Ishikawa (cell line): Measurements from ENCODE around the gene MRPL44.

Experiments
- CEBPB ChIP-seq: IDR thresholded peaks from 2 replicates; pipeline ENCODE4 v1.6.1; 2012
- CREB1 ChIP-seq: IDR thresholded peaks from 2 replicates; pipeline ENCODE4 v1.6.1; 2012; ENCODE audit warnings: low read depth
- EGR1 ChIP-seq: IDR thresholded peaks from 2 replicates; pipeline ENCODE4 v1.6.1; 2012
- EP300 ChIP-seq: IDR thresholded peaks from 2 replicates; pipeline ENCODE4 v1.6.1; 2012; ENCODE audit warnings: borderline replicate concordance
- FOXM1 ChIP-seq: IDR thresholded peaks from 2 replicates; pipeline ENCODE4 v1.6.1; 2012; ENCODE audit warnings: low read depth, borderline replicate concordance
- NFIC ChIP-seq: IDR thresholded peaks from 2 replicates; pipeline ENCODE4 v1.6.1; 2012
- RAD21 ChIP-seq: IDR thresholded peaks from 2 replicates; pipeline ENCODE4 v1.6.1; 2012; ENCODE audit warnings: low read depth
- TAF1 ChIP-seq: IDR thresholded peaks from 2 replicates; pipeline ENCODE4 v1.6.1; 2012; ENCODE audit warnings: low read depth, mild to moderate bottlenecking
- TCF12 ChIP-seq: IDR thresholded peaks from 2 replicates; pipeline ENCODE4 v1.6.1; 2012; ENCODE audit warnings: low read depth
- TEAD4 ChIP-seq: IDR thresholded peaks from 2 replicates; pipeline ENCODE4 v1.6.1; 2012
- YY1 ChIP-seq: IDR thresholded peaks from 2 replicates; pipeline ENCODE4 v1.6.1; 2012; ENCODE audit warnings: low read depth
- ZBTB7A ChIP-seq: IDR thresholded peaks from 2 replicates; pipeline ENCODE4 v1.6.1; 2012; ENCODE audit warnings: low read depth
- TF ChIP-seq, protein P1 (sequence below): IDR thresholded peaks from 2 replicates; pipeline ENCODE4 v1.6.1; 2012
- TF ChIP-seq, protein P2 (sequence below): IDR thresholded peaks from 2 replicates; pipeline ENCODE4 v1.6.1; 2012
- TF ChIP-seq, protein P3 (sequence below): IDR thresholded peaks from 2 replicates; pipeline ENCODE4 v1.6.1; 2012; ENCODE audit warnings: low read depth, mild to moderate bottlenecking

Gene MRPL44

DNA sequence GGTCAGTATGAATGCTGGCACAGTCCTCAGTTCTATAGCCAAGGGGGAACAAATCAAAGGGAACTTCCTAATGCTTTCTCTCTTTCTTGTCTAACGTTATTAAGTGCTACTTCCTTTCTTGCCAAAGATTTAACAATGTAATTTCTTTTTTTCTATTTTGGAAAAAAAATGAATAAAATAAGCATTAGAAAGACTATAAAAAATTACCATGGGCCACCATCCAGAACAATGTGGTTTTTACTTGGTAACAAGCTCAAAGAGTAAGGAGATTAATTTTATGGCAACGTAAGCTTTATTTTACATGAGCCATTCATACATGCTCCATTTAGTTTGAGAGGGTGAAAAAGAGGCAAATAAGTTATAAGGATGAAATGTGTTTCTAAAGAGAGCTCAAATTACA lies 41.7 kb downstream of the MRPL44 start:
- no peak for TF ChIP-seq ZBTB7A
- no peak for TF ChIP-seq EP300
- TF ChIP-seq, protein P1, sequence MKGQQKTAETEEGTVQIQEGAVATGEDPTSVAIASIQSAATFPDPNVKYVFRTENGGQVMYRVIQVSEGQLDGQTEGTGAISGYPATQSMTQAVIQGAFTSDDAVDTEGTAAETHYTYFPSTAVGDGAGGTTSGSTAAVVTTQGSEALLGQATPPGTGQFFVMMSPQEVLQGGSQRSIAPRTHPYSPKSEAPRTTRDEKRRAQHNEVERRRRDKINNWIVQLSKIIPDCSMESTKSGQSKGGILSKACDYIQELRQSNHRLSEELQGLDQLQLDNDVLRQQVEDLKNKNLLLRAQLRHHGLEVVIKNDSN, result no peak
- no peak for TF ChIP-seq FOXM1
- TF ChIP-seq CEBPB, result no peak
- TF ChIP-seq TEAD4, result no peak
- TF ChIP-seq EGR1, result no peak

DNA sequence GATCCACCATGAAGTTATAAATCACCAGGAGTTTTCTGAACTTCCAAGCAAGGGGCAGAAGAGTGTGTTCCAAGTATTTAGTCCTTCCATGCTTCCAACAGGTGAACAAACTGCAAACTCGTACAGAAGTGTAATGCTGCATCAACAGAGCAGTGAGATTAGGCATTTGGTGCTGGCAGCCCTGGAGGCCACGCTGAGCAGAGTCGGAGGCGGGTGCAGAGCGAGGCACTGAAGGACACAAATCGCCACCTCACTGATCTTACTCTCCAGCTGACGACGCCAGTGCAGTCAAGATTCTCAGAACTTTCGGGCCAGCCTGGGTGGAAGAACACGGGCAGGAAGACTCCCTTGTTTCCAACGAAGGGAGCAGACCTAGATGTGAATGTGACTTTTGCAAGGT lies 42.6 kb downstream of the MRPL44 start:
- no peak for TF ChIP-seq CEBPB
- no peak for TF ChIP-seq NFIC
- TF ChIP-seq, protein P1, result no peak
- TF ChIP-seq TEAD4, result no peak
- no peak for TF ChIP-seq EP300

DNA sequence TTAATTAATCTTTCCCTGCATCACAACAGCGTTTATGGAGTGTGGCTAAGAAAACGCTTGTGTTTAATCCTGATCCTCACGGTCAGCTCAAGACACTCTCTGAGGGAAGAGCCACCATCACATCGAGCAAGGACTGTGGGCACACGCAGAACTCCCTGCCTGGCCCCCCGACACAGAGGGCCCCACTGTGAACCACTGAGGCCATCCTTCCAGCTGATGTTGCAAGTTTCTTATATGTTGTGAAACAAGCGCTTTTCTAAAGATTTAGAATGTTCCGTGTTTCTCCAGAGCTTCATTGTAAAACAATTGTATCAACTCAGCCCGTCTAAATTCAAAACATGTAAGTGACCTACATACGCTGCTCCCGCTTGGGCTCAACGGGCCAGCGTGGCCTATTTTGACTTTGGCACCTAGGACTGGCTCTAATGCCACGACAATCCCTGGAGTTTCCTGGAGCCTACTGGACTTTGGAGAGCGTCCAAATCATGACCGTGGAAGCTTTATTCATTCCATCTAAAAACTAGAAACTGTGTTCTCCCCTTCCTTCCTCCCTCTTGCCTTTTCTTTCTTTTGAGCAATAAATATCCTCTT lies 46.9 kb downstream of the MRPL44 start:
- TF ChIP-seq CEBPB (no peak), EP300 (no peak), ZBTB7A (no peak), RAD21 (no peak), FOXM1 (no peak), EGR1 (no peak)
- TF ChIP-seq, protein P2, sequence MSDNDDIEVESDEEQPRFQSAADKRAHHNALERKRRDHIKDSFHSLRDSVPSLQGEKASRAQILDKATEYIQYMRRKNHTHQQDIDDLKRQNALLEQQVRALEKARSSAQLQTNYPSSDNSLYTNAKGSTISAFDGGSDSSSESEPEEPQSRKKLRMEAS, result no peak
- TF ChIP-seq, protein P1, result no peak
- TF ChIP-seq, protein P3, sequence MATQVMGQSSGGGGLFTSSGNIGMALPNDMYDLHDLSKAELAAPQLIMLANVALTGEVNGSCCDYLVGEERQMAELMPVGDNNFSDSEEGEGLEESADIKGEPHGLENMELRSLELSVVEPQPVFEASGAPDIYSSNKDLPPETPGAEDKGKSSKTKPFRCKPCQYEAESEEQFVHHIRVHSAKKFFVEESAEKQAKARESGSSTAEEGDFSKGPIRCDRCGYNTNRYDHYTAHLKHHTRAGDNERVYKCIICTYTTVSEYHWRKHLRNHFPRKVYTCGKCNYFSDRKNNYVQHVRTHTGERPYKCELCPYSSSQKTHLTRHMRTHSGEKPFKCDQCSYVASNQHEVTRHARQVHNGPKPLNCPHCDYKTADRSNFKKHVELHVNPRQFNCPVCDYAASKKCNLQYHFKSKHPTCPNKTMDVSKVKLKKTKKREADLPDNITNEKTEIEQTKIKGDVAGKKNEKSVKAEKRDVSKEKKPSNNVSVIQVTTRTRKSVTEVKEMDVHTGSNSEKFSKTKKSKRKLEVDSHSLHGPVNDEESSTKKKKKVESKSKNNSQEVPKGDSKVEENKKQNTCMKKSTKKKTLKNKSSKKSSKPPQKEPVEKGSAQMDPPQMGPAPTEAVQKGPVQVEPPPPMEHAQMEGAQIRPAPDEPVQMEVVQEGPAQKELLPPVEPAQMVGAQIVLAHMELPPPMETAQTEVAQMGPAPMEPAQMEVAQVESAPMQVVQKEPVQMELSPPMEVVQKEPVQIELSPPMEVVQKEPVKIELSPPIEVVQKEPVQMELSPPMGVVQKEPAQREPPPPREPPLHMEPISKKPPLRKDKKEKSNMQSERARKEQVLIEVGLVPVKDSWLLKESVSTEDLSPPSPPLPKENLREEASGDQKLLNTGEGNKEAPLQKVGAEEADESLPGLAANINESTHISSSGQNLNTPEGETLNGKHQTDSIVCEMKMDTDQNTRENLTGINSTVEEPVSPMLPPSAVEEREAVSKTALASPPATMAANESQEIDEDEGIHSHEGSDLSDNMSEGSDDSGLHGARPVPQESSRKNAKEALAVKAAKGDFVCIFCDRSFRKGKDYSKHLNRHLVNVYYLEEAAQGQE, result no peak

DNA sequence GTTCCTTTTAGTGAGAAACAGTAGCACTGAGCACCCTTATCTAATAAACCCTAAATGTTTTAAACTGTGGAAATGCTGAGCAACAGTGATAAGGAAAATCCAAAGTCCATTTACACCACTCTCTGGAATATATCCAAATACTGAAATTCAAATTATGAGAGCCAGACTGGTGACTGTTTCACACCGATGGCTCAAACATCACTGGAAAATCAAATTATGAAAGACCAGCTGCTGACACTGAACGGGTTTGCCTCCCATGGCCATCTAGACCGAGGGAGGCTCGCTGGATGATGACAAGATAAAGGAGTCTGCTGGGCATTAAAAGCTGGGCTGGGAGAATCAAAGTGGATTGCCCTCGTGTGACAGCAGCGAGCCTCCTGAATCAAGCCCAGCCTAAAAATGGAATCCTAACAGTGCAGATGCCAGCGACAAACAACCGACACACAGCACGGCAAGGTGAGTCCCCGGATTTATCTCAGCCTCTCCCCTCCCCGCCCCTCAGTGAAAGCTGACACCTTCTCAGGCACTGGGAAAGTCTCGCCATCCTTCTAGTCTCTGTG lies 51.5 kb downstream of the MRPL44 start:
- TF ChIP-seq, protein P1, result no peak
- no peak for TF ChIP-seq CREB1
- TF ChIP-seq EGR1, result no peak
- TF ChIP-seq NFIC, result no peak
- no peak for TF ChIP-seq TAF1
- no peak for TF ChIP-seq FOXM1
- TF ChIP-seq, protein P3, result no peak
- TF ChIP-seq TEAD4, result no peak
- no peak for TF ChIP-seq YY1
- TF ChIP-seq TCF12, result no peak
- TF ChIP-seq, protein P2, result no peak
- no peak for TF ChIP-seq RAD21
- no peak for TF ChIP-seq ZBTB7A
- TF ChIP-seq EP300, result no peak
- TF ChIP-seq CEBPB, result no peak

DNA sequence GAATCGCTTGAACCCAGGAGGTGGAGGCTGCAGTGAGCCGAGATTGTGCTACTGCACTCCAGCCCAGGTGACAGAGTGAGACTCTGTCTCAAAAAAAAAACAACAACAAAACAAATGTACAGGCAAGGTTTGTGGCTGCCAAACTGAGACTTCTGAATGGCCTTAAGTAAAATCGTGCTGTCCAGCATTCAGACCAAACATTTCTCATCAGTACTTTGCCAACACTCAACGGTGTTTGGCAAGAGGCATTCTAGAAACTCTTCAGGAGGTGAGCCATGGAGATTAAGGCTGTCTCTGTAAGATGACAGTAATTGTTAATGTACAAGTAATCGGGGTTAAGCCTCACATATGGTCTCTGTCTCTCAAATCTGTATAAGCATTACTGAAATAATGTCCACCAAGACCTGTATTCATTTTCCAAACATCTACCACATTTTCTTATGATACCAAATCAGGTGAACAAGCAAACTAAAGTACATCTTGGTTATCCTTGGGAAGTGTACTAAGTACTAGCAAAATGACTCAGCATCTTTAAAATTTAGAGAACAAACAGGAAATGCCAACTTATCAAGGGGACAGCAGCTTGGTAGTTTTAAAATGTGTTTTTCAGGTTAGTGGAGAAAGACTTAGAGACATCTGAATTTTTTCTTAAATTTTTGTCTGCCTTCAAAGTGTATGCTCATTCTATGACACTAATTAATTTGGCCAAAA lies 52.5 kb downstream of the MRPL44 start:
- TF ChIP-seq, protein P2, result no peak
- TF ChIP-seq CEBPB (no peak), TEAD4 (no peak), ZBTB7A (no peak)
- TF ChIP-seq, protein P3, result no peak
